ENCODE measurements around the gene KRTAP5-1.
A peak's percentile ranks its signal among the peaks of the same experiment; 100 is the strongest.
"Not testable (repeated sequence)": the region's sequence is repeated elsewhere in the genome, so short reads cannot be mapped to it uniquely, and the experiment has no call there.

The KRTAP5-1 gene

GRCh38 chr11:1603629-1604028 lies 18.5 kb upstream of the KRTAP5-1 start:
- no peak overlapping the region for H3K4me3 ChIP-seq (ENCODE audit: low read depth, low read length)

GRCh38 chr11:1601663-1602062 lies 16.6 kb upstream of the KRTAP5-1 start:
- H3K4me3 ChIP-seq (ENCODE audit: low read depth, low read length), result not testable (repeated sequence)

GRCh38 chr11:1600626-1601025 lies 15.5 kb upstream of the KRTAP5-1 start:
- H3K4me3 ChIP-seq (ENCODE audit: low read depth, low read length), result no peak overlapping the region

GRCh38 chr11:1598816-1599215 lies 13.7 kb upstream of the KRTAP5-1 start:
- H3K4me3 ChIP-seq (ENCODE audit: low read depth, low read length), result no peak overlapping the region

- H3K4me3 ChIP-seq (ENCODE audit: low read depth, low read length), result not testable (repeated sequence)
Observed at GRCh38 chr11:1598406-1598805, 13.3 kb upstream of the KRTAP5-1 start.

GRCh38 chr11:1597994-1598380 lies 12.9 kb upstream of the KRTAP5-1 start, which contains the start of gene KRTAP5-2:
Gene KRTAP5-2, minus strand, starts transcription at chr11:1598294. Its CDS starts 44 bp downstream, at chr11:1598250.
- H3K4me3 ChIP-seq (ENCODE audit: low read depth, low read length), result no peak within 1 kb of the TSS

GRCh38 chr11:1597331-1597993 lies 12.4 kb upstream of the KRTAP5-1 start:
- no peak overlapping the region for H3K4me3 ChIP-seq (ENCODE audit: low read depth, low read length)

- H3K4me3 ChIP-seq (ENCODE audit: low read depth, low read length), result not testable (repeated sequence)
Observed at GRCh38 chr11:1596576-1597121, 11.6 kb upstream of the KRTAP5-1 start.

GRCh38 chr11:1595994-1596575 lies 11.0 kb upstream of the KRTAP5-1 start:
- not testable (repeated sequence) for H3K4me3 ChIP-seq (ENCODE audit: low read depth, low read length)

- no peak overlapping the region for H3K4me3 ChIP-seq (ENCODE audit: low read depth, low read length)
Observed at GRCh38 chr11:1592628-1593027, 7.5 kb upstream of the KRTAP5-1 start.

GRCh38 chr11:1589996-1590395 lies 4.9 kb upstream of the KRTAP5-1 start:
- H3K4me3 ChIP-seq (ENCODE audit: low read depth, low read length), result no peak overlapping the region

- H3K4me3 ChIP-seq (ENCODE audit: low read depth, low read length), result not testable (repeated sequence)
Observed at GRCh38 chr11:1589191-1589963, 4.3 kb upstream of the KRTAP5-1 start.

- H3K4me3 ChIP-seq (ENCODE audit: low read depth, low read length), result no peak overlapping the region
Observed at GRCh38 chr11:1586699-1587098, 1.6 kb upstream of the KRTAP5-1 start.

- H3K4me3 ChIP-seq (ENCODE audit: low read depth, low read length), result not testable (repeated sequence)
Observed at GRCh38 chr11:1582909-1583308, 2.2 kb downstream of the KRTAP5-1 start.

GRCh38 chr11:1581976-1582375 lies 3.1 kb downstream of the KRTAP5-1 start:
- H3K4me3 ChIP-seq (ENCODE audit: low read depth, low read length), result no peak overlapping the region

- H3K4me3 ChIP-seq (ENCODE audit: low read depth, low read length), result no peak overlapping the region
Observed at GRCh38 chr11:1576825-1577224, 8.3 kb downstream of the KRTAP5-1 start.

- H3K4me3 ChIP-seq (ENCODE audit: low read depth, low read length), result not testable (repeated sequence)
Observed at GRCh38 chr11:1575756-1576155, 9.3 kb downstream of the KRTAP5-1 start.

- no peak overlapping the region for H3K4me3 ChIP-seq (ENCODE audit: low read depth, low read length)
Observed at GRCh38 chr11:1574933-1575242, 10.2 kb downstream of the KRTAP5-1 start.

GRCh38 chr11:1574238-1574932 lies 10.7 kb downstream of the KRTAP5-1 start:
- H3K4me3 ChIP-seq (ENCODE audit: low read depth, low read length), result peak overlapping the region; percentile 25

- H3K4me3 ChIP-seq (ENCODE audit: low read depth, low read length), result peak overlapping the region; percentile 25
Observed at GRCh38 chr11:1573903-1574237, 11.2 kb downstream of the KRTAP5-1 start.
